ENCODE measurements around the gene ZBTB20. TPM values are rescaled to one million over a fixed set of nuclear protein-coding genes. Genes with fewer than 3 reads are reported as not detected.

ZBTB20 gene
- total RNA-seq, 5 donors from 2014 or later (not counting 1 experiment from before 2014, with no cell fraction given), result 43.1 to 80.7 (median 48.4) TPM

DNA sequence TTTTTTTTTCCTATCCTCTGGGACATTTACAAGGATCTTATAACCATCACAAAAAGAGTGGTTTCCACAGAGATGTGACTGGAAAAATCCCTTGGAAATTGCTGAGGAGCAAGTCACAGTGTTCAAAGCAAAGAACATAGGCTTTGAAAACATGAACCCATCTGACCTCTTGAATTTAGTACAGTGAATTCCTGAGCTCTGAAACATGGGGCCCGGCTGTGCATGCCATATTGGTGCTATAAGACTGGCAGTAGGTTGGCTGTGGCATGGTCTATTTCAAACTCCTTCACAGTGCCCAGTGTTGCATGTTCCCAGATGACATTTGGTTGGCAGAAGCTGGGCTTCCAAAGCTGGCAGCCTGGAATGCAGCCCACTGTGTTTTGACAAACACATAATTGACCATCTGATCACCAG, 651.1 kb downstream of the ZBTB20 start:
- H3K9me3 ChIP-seq, result no peaks in the 10 kb centered on the region
- Mint-ChIP-seq H3K9me3 (no peaks in the 10 kb centered on the region), H3K4me1 (peaks cover 21 to 37% (median 21%) of the 10 kb centered on the region in 3 donors), H3K27ac (no peak overlapping the region), H3K4me3 (no peak overlapping the region), H3K27me3 (peaks cover 0 to 1% of the 10 kb centered on the region in 2 donors), H3K36me3 (peaks cover 25% of the 10 kb centered on the region)
- no peak overlapping the region for H3K27ac ChIP-seq (ENCODE audit: low read length)
- H3K4me1 ChIP-seq (ENCODE audit: control insufficient read depth in 1 of 2, extremely low read depth in 1 of 2, insufficient read depth in 2 of 2, low read length in 2 of 2), result peaks cover 3 to 9% of the 10 kb centered on the region in 2 experiments
- no peak for DNase-seq
- ChIA-PET CTCF (no interaction called here), POLR2A (no interaction called here)
- no peak for ATAC-seq (replicated peaks in 1 of 4)
- H3K27me3 ChIP-seq (replicated peaks in 1 of 2; ENCODE audit: control insufficient read depth in 2 of 2, extremely low read depth in 1 of 2, insufficient read depth in 2 of 2, low read length in 1 of 2), result no peaks in the 10 kb centered on the region
- H3K4me3 ChIP-seq (ENCODE audit: control insufficient read depth in 1 of 2, extremely low read depth in 1 of 2, low read length in 1 of 2), result no peak overlapping the region
- peaks cover 0 to 2% of the 10 kb centered on the region in 2 donors for H3K36me3 ChIP-seq (ENCODE audit: control insufficient read depth in 2 of 2, extremely low read depth in 1 of 2, insufficient read depth in 1 of 2, low read length in 1 of 2)
- no CpG with 5 or more reads among the region's 1 CpG for WGBS (ENCODE audit: insufficient coverage)

DNA sequence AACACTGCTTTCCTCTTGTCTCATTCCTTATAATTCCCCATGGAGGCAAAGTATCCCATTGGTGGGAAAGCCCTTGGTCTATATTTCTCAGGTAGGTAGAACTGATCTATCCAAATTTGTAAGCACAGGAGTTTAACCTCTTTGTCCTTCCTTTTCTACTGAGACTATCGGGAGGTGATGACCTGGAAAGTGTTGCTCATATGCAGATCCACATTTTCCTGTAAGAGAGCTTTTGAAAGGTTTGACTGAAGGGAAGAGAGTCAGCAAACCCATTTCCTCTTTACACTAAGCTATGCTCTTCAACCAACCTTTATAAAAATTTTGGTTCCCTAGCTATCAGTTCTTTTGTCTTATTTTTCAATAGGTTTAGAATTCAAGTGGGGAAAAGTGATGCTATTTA, 652.6 kb downstream of the ZBTB20 start:
- Histone ChIP-seq H3K36me3 (ENCODE audit: control insufficient read depth in 2 of 2, extremely low read depth in 1 of 2, insufficient read depth in 1 of 2, low read length in 1 of 2) (peaks cover 0 to 2% of the 10 kb centered on the region in 2 donors), H3K27ac (ENCODE audit: low read length) (no peak overlapping the region), H3K9me3 (no peaks in the 10 kb centered on the region), H3K4me1 (ENCODE audit: control insufficient read depth in 1 of 2, extremely low read depth in 1 of 2, insufficient read depth in 2 of 2, low read length in 2 of 2) (no peaks in the 10 kb centered on the region), H3K27me3 (replicated peaks in 1 of 2; ENCODE audit: control insufficient read depth in 2 of 2, extremely low read depth in 1 of 2, insufficient read depth in 2 of 2, low read length in 1 of 2) (no peaks in the 10 kb centered on the region), H3K4me3 (ENCODE audit: control insufficient read depth in 1 of 2, extremely low read depth in 1 of 2, low read length in 1 of 2) (no peak overlapping the region)
- peaks cover 0 to 1% of the 10 kb centered on the region in 2 donors for H3K27me3 Mint-ChIP-seq
- ChIA-PET POLR2A (no interaction called here), CTCF (no interaction called here)
- H3K4me1 Mint-ChIP-seq, result peaks cover 7 to 27% (median 8%) of the 10 kb centered on the region in 3 donors
- no peak overlapping the region for H3K27ac Mint-ChIP-seq
- H3K36me3 Mint-ChIP-seq, result peaks cover 21% of the 10 kb centered on the region
- DNase-seq, result no peak
- no peak for ATAC-seq (replicated peaks in 1 of 4)
- no peaks in the 10 kb centered on the region for H3K9me3 Mint-ChIP-seq
- H3K4me3 Mint-ChIP-seq, result no peak overlapping the region
- no CpG with 5 or more reads among the region's 1 CpG for WGBS (ENCODE audit: insufficient coverage)

DNA sequence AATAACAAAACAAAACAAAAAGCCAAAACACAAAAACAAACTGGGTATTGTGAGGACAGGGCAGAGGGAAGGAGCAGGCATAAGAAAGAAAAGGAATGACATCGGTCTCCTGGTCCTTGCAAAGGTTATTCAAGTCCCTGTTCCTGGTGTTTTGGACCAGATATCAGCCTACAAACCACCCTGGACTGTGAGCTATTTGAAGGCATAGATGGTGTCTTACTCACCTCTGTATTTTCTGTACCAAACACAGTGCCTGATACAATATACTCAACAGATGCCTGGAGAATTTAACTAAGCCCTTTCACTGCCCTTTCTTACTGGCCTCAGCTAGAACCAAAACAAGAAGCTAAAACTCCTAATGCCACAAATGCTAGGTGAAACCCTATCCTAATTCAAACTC, 656.3 kb downstream of the ZBTB20 start:
- Mint-ChIP-seq H3K27me3 (no peaks in the 10 kb centered on the region), H3K9me3 (no peaks in the 10 kb centered on the region)
- CTCF ChIA-PET, result interaction anchor here in 1 of 2 donors (1.1 to 1.6 kb wide), 2 partner anchors 9 to 18 kb away, joined by 3 read pairs; no protein-coding TSS in a partner anchor

DNA sequence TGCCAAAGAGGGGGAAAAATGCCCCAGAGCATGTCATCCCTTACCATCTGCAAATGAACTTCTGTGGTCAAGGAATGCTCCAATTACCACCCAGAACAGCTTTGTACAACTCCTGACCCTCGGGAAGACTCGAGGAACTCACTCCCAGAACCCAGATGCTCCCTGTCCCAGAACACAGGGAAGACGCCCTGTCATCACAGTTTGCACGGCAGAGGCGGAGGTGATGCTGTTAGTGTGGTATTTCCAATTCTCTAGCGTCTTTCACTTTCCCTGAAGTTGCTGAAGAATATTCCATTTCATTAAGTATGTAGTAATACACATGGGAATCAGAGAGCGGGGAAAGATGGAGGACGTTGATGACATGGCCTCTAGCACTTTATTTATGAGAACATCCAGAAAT, 659.6 kb downstream of the ZBTB20 start:
- Histone ChIP-seq H3K27ac (ENCODE audit: low read length) (no peak overlapping the region), H3K4me3 (ENCODE audit: control insufficient read depth in 1 of 2, extremely low read depth in 1 of 2, low read length in 1 of 2) (no peak overlapping the region), H3K27me3 (replicated peaks in 1 of 2; ENCODE audit: control insufficient read depth in 2 of 2, extremely low read depth in 1 of 2, insufficient read depth in 2 of 2, low read length in 1 of 2) (no peaks in the 10 kb centered on the region), H3K4me1 (ENCODE audit: control insufficient read depth in 1 of 2, extremely low read depth in 1 of 2, insufficient read depth in 2 of 2, low read length in 2 of 2) (no peaks in the 10 kb centered on the region), H3K36me3 (ENCODE audit: control insufficient read depth in 2 of 2, extremely low read depth in 1 of 2, insufficient read depth in 1 of 2, low read length in 1 of 2) (peaks cover 0 to 2% of the 10 kb centered on the region in 2 donors), H3K9me3 (no peaks in the 10 kb centered on the region)
- CTCF ChIA-PET, result no interaction called here
- DNase-seq, result no peak
- WGBS (ENCODE audit: insufficient coverage), result no CpG with 5 or more reads among the region's 8 CpGs
- Mint-ChIP-seq H3K27ac (no peak overlapping the region), H3K9me3 (no peaks in the 10 kb centered on the region), H3K36me3 (peaks cover 12% of the 10 kb centered on the region), H3K4me3 (no peak overlapping the region), H3K4me1 (peaks cover 10 to 16% (median 10%) of the 10 kb centered on the region in 3 donors), H3K27me3 (no peaks in the 10 kb centered on the region)
- POLR2A ChIA-PET, result no interaction called here
- no peak for ATAC-seq (replicated peaks in 1 of 4)

More for the DNA sequence above, 656.3 kb downstream of the ZBTB20 start:
- no peak overlapping the region for H3K27ac ChIP-seq (ENCODE audit: low read length)
- ATAC-seq (replicated peaks in 1 of 4) (no peak), DNase-seq (no peak)
- H3K27me3 ChIP-seq (replicated peaks in 1 of 2; ENCODE audit: control insufficient read depth in 2 of 2, extremely low read depth in 1 of 2, insufficient read depth in 2 of 2, low read length in 1 of 2), result no peaks in the 10 kb centered on the region
- whole genome bisulfite sequencing (ENCODE audit: insufficient coverage), result no CpG with 5 or more reads among the region's 1 CpG
- H3K4me1 ChIP-seq (ENCODE audit: control insufficient read depth in 1 of 2, extremely low read depth in 1 of 2, insufficient read depth in 2 of 2, low read length in 2 of 2), result no peaks in the 10 kb centered on the region
- H3K4me3 ChIP-seq (ENCODE audit: control insufficient read depth in 1 of 2, extremely low read depth in 1 of 2, low read length in 1 of 2), result no peak overlapping the region
- peaks cover 0 to 2% of the 10 kb centered on the region in 2 donors for H3K36me3 ChIP-seq (ENCODE audit: control insufficient read depth in 2 of 2, extremely low read depth in 1 of 2, insufficient read depth in 1 of 2, low read length in 1 of 2)
- Mint-ChIP-seq H3K4me3 (no peak overlapping the region), H3K27ac (no peak overlapping the region), H3K36me3 (peaks cover 15% of the 10 kb centered on the region), H3K4me1 (peaks cover 0 to 7% (median 3%) of the 10 kb centered on the region in 3 donors)
- POLR2A ChIA-PET, result interaction anchor here in 1 of 2 donors (0.6 kb wide), 1 partner anchor 10 kb away, joined by 4 read pairs; no protein-coding TSS in a partner anchor
- H3K9me3 ChIP-seq, result no peaks in the 10 kb centered on the region

DNA sequence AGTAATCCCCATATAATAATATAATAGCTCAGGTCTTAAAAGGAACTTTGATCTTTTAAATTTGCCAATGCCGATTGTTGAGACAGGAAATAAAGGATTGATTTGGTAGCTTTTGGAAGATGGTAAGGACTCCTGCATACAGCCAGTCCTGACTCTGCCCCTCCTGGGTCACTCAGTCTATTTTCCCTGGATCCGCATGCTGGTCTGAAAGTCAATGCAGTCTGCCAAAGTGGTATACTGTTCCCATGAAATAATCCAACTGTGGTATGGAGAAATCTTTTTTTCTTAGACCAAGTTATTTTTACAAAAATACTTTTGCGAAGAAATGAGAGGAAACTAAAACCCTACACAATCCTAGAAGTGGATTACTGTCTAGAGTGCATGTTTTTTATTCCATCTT, 662.2 kb downstream of the ZBTB20 start:
- peaks cover 25 to 31% (median 27%) of the 10 kb centered on the region in 3 donors for H3K4me1 Mint-ChIP-seq
- no peak overlapping the region for H3K27ac ChIP-seq (ENCODE audit: low read length)
- no peak overlapping the region for H3K4me3 ChIP-seq (ENCODE audit: control insufficient read depth in 1 of 2, extremely low read depth in 1 of 2, low read length in 1 of 2)
- no peaks in the 10 kb centered on the region for H3K27me3 ChIP-seq (replicated peaks in 1 of 2; ENCODE audit: control insufficient read depth in 2 of 2, extremely low read depth in 1 of 2, insufficient read depth in 2 of 2, low read length in 1 of 2)
- WGBS (ENCODE audit: insufficient coverage), result no CpG with 5 or more reads among the region's 3 CpGs
- peaks cover 6 to 8% of the 10 kb centered on the region in 2 experiments for H3K4me1 ChIP-seq (ENCODE audit: control insufficient read depth in 1 of 2, extremely low read depth in 1 of 2, insufficient read depth in 2 of 2, low read length in 2 of 2)
- ATAC-seq (replicated peaks in 1 of 4) (no peak), DNase-seq (no peak)
- no peak overlapping the region for H3K4me3 Mint-ChIP-seq
- H3K27me3 Mint-ChIP-seq, result no peaks in the 10 kb centered on the region
- H3K36me3 Mint-ChIP-seq, result peaks cover 12% of the 10 kb centered on the region
- H3K9me3 ChIP-seq, result no peaks in the 10 kb centered on the region
- no peak overlapping the region for H3K27ac Mint-ChIP-seq
- H3K9me3 Mint-ChIP-seq, result no peaks in the 10 kb centered on the region
- ChIA-PET POLR2A (no interaction called here), CTCF (no interaction called here)
- H3K36me3 ChIP-seq (ENCODE audit: control insufficient read depth in 2 of 2, extremely low read depth in 1 of 2, insufficient read depth in 1 of 2, low read length in 1 of 2), result peaks cover 0 to 2% of the 10 kb centered on the region in 2 donors

DNA sequence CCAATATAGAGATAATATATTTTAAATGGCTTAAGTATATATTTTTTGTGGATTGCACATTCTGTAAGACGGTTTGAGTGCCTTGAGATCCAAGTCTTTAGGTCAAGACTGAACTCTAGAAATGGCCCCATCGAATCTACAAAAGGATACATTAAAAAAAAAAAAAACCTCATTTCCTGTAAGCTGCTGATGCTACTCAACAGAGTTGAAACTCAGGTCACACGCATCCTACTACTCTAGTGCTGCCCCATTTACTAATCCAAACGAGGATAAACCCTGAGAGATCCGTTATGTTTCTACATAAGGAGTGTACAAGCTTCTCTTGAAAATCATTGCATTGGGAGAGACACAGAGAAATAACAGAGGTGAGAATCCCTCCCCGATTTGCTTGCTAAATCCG, 666.0 kb downstream of the ZBTB20 start:
- no peaks in the 10 kb centered on the region for H3K9me3 ChIP-seq
- no peak overlapping the region for H3K27ac ChIP-seq (ENCODE audit: low read length)
- CTCF ChIA-PET, result interaction anchor here in 1 of 2 donors (0.7 kb wide), 1 partner anchor 571 kb away, joined by 3 read pairs; no protein-coding TSS in a partner anchor
- POLR2A ChIA-PET, result no interaction called here
- H3K4me3 ChIP-seq (ENCODE audit: control insufficient read depth in 1 of 2, extremely low read depth in 1 of 2, low read length in 1 of 2), result no peak overlapping the region
- Mint-ChIP-seq H3K36me3 (no peaks in the 10 kb centered on the region), H3K27ac (no peak overlapping the region), H3K9me3 (no peaks in the 10 kb centered on the region), H3K4me3 (no peak overlapping the region), H3K4me1 (peaks cover 24 to 26% (median 25%) of the 10 kb centered on the region in 3 donors), H3K27me3 (no peaks in the 10 kb centered on the region)
- DNase-seq, result no peak
- H3K27me3 ChIP-seq (replicated peaks in 1 of 2; ENCODE audit: control insufficient read depth in 2 of 2, extremely low read depth in 1 of 2, insufficient read depth in 2 of 2, low read length in 1 of 2), result no peaks in the 10 kb centered on the region
- no peaks in the 10 kb centered on the region for H3K36me3 ChIP-seq (ENCODE audit: control insufficient read depth in 2 of 2, extremely low read depth in 1 of 2, insufficient read depth in 1 of 2, low read length in 1 of 2)
- peaks cover 6 to 8% of the 10 kb centered on the region in 2 experiments for H3K4me1 ChIP-seq (ENCODE audit: control insufficient read depth in 1 of 2, extremely low read depth in 1 of 2, insufficient read depth in 2 of 2, low read length in 2 of 2)
- WGBS (ENCODE audit: insufficient coverage), result no CpG with 5 or more reads among the region's 7 CpGs
- no peak for ATAC-seq (replicated peaks in 1 of 4)

All from T-cell (primary cell).